ENCODE results near the gene BDH2. TPM values are rescaled to one million over a fixed set of nuclear protein-coding genes. Genes with fewer than 3 reads are reported as not detected.

Gene BDH2
- total RNA-seq, 1 experiment from 2014 or later = 40.2 TPM

DNA sequence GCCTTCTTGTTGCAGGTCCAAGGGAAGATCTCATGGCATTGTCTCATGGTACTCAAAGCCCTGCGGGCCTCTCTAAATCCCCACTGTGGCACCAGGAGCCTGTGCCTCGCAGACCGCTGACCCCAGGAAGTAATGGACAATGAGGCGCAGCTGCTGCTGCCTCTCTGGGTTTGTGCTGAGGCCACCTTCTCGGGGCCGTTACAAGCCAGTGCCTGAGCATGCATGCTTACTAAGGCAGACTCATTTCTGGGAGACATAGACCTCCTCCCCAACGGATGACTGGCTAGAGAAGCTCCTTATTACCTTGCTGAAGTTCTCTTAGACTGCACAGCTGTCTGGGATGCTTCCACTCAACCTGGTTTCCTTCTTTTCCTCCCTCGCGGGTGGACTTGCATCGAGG lies 1.3 kb downstream of the BDH2 start:
- Histone ChIP-seq H3K18ac (ENCODE audit: insufficient read length, low read depth, low read length) (no peak overlapping the region), H2BK20ac (ENCODE audit: low read depth, low read length, poor library complexity, severe bottlenecking) (no peak overlapping the region), H3T11ph (ENCODE audit: low read length) (no peak overlapping the region), H2BK5ac (ENCODE audit: insufficient read length, low read length) (no peak overlapping the region), H3K14ac (ENCODE audit: insufficient read depth, low read length) (no peak overlapping the region), H3K4me1 (ENCODE audit: insufficient read depth, low read length) (0 out of 2 replicates have a peak, but pooled peaks cover 3% of the 10 kb centered on the region), H2AK5ac (ENCODE audit: insufficient read length, low read length) (no peak overlapping the region), H3K9me3 (ENCODE audit: control insufficient read depth, low read depth, low read length) (no peaks in the 10 kb centered on the region), H4K20me1 (ENCODE audit: control insufficient read depth, insufficient read depth, insufficient read length) (no peaks in the 10 kb centered on the region), H3K4me2 (ENCODE audit: insufficient read depth, insufficient read length, low read length) (peak overlapping the region; percentile 47), H4K8ac (replicated peaks; ENCODE audit: insufficient read length, low read depth, low read length) (no peak overlapping the region), H3K23ac (ENCODE audit: insufficient read length, low read depth, low read length) (no peak overlapping the region), H2BK120ac (ENCODE audit: low read depth, low read length, poor library complexity, severe bottlenecking) (no peak overlapping the region), H3K27me3 (ENCODE audit: insufficient read depth, low read length) (no peaks in the 10 kb centered on the region), H3K9ac (ENCODE audit: extremely low read depth, insufficient read length, low read length) (no peak overlapping the region), H3K56ac (ENCODE audit: insufficient read length, low read depth, low read length) (no peak overlapping the region), H3K79me1 (ENCODE audit: insufficient read depth, low read depth, low read length, poor library complexity, severe bottlenecking) (no peaks in the 10 kb centered on the region), H2AFZ (ENCODE audit: low read length) (no peak overlapping the region), H2BK12ac (ENCODE audit: insufficient read length, low read depth, low read length) (no peak overlapping the region), H4K5ac (ENCODE audit: insufficient read length, low read depth, low read length) (no peak overlapping the region), H3K79me2 (ENCODE audit: insufficient read depth, low read length) (no peaks in the 10 kb centered on the region), H3K27ac (ENCODE audit: insufficient read length, low read depth, low read length) (no peak overlapping the region), H2BK15ac (ENCODE audit: low read depth, low read length) (no peak overlapping the region), H3K23me2 (ENCODE audit: insufficient read length, low read depth, low read length, poor library complexity, severe bottlenecking) (no peaks in the 10 kb centered on the region), H3K4ac (ENCODE audit: low read depth, low read length) (no peak overlapping the region), H4K91ac (ENCODE audit: insufficient read length, low read depth, low read length) (no peak overlapping the region)
- no peak for TF ChIP-seq CTCF (conservative IDR thresholded peaks at IDR 0.05)
- no peak overlapping the region for H3K27ac Mint-ChIP-seq
- no CpG with 5 or more reads among the region's 10 CpGs for WGBS (ENCODE audit: extremely low coverage, insufficient read length, low lambda C conversion rate)
- H3K4me3 Mint-ChIP-seq = peak overlapping the region; percentile 28 to 79
- no peak for DNase-seq
- no peaks in the 10 kb centered on the region for H3K27me3 Mint-ChIP-seq (ENCODE audit: low read depth)
- peaks cover 0 to 4% (median 3%) of the 10 kb centered on the region in 3 experiments; a peak in 1 of 7 replicates for H3K36me3 Mint-ChIP-seq (ENCODE audit: insufficient read depth in 1 of 3, low read depth in 3 of 3)
- H3K4me1 Mint-ChIP-seq = peaks cover 14 to 15% of the 10 kb centered on the region in 2 experiments
- H3K9me3 Mint-ChIP-seq = no peaks in the 10 kb centered on the region

All from H9 (cell line).